Activated CD4-positive, alpha-beta T cell treated with anti-CD3 and anti-CD28 coated beads, Interleukin-2, amount 50 U/mL, for 16 hours (primary cell): ENCODE measurements around the gene PDLIM4.

Experiments
- DNase-seq: peaks from one replicate; pipeline ENCODE4 v3.0.0-alpha.2; 2020

Gene PDLIM4

DNA sequence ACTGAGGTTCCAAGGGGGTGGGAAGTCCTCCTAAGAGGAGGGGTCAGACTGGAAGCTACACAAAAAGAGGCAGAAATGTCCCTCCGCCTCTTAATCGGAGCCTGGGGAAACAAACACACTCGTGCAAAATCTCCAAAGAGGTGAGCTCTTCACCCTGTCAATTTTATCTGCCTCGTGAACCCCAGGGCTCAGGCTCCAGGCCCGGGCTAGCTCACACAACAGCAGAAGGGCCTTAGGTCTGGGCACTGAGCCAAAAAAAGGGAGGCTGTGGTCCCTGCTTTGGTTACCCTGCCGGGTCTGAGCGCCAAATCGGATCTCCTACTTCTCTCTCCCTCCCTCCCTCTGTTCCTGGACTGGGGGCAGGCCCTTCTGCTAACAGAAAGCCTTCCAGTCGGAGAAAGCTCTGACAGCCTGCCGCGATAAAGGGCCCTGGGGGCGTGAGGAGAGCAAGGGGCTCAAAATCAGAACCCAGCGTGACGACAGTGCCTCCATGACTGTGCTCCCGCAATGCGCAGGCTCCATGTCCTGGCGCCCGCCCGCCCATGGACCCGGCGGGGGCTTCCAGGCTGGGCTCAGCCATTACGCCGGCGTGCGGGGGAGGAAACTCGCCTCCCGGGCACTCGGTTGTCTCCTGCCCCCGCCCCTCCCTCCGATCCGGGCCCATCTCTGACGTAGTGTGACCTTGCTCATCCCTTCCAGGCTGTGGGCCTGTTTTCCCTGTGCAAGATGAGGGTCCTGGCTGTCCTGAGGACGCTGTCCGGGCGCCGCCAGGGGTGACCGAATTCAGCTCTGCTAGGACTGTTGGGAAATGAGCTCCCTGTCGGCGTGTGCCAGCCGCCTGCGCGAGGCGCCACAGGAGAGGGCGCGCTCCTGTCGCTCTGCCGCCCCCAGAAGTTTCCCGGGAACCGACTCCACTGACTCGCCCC is 35.8 kb downstream of the PDLIM4 start:
- DNase-seq: peak; percentile 77

DNA sequence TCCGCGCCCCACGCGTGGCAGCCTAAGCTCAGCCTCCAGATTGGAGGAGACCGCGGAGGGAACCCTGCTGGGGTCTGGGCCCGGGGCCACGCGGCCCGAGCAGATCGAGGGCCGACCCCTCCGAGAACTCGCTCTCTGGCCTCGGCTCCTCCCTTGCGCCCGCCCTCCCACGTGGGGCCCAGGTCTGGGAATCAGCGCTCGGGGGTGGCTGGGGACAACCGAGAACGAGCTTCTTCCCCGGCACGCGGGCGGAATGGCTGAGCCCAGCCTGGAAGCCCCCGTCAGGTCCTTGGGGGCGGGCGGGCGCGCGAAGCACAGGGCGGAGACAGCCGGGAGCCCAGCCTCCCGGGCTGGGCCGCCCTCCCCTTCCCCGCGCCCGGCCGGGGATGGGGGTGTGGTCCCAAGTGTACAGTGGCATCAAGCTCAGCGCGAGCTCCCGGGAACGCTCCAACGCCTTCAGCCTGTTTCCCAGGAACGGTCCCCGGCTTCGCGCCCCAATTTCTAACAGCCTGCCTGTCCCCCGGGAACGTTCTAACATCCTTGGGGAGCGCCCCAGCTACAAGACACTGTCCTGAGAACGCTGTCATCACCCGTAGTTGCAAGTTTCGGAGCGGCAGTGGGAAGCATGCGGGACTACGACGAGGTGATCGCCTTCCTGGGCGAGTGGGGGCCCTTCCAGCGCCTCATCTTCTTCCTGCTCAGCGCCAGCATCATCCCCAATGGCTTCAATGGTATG is 36.7 kb downstream of the PDLIM4 start, which contains the start of gene SLC22A4:
SLC22A4 (plus strand) TSS at position 403 of the 736 bp plus-strand sequence; CDS start at position 626, 223 bp downstream.
- peak; percentile 83 for DNase-seq

DNA sequence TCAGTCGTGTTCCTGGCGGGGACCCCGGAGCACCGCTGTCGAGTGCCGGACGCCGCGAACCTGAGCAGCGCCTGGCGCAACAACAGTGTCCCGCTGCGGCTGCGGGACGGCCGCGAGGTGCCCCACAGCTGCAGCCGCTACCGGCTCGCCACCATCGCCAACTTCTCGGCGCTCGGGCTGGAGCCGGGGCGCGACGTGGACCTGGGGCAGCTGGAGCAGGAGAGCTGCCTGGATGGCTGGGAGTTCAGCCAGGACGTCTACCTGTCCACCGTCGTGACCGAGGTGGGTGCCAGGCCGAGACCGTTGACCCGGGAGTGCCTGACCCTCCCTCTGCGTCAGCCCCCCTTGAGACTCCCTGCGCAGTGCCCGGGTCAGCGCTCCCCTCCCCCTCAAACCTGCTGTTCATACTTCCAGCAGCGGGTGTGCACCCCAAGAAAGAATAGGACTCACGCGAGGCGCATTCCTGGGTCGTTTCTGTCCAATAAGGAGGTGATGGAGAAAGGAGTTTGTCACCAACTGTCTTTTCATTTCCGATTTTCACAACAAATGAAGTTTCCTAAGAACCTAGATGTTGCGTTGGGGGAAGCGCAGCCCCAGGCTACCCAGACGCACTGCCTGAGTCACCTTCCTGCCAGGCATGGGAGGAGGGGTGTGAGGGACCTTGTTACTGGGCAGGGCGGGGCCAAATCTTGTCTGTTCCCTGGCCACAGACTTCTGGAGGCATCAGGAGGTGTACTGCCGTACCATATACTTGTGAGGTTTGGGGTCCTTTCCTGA is 37.4 kb downstream of the PDLIM4 start:
- DNase-seq: peak; percentile 86

DNA sequence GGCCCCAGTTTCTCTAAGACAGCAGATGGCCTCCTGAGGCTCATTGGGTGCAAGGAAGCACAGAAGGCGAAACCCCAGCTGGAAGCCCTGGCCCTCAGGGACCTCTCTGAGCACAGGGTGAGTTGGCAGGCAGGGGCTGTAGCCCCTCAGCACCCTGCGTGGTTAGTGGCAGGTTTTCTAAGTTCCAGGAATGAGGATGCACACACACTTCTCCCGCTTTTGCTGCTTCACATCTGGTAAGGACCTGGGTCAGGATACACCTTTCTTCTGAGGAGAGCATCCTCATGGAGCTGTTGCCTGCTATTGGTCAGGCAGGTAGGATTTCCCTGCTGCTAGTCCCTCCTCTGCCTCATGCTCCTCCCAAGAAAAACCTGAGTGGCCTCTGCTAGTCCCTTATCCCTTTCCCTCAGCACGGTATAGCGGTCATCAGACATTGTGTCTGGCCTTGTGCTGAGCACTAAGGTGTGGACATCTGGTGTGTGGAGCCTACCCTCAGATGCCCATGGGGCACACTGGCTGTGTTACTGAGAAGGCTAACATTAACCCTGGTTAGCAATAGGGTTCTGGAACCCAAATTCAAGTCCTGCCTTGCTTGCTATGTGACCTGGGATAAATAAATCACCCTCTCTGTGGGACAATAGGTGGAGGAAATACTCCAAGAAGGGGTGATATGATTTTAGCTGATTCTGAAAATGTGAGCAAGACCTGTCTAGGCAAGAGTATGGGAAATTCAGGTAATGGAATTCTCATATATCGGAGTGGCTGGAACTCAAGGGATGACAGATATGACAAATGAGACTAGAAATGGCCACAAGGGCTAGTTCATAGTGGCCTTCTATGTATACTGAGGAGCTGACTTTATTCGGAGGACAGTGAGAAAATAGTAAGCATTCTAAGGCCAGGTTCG is 38.3 kb downstream of the PDLIM4 start:
- no peak for DNase-seq

DNA sequence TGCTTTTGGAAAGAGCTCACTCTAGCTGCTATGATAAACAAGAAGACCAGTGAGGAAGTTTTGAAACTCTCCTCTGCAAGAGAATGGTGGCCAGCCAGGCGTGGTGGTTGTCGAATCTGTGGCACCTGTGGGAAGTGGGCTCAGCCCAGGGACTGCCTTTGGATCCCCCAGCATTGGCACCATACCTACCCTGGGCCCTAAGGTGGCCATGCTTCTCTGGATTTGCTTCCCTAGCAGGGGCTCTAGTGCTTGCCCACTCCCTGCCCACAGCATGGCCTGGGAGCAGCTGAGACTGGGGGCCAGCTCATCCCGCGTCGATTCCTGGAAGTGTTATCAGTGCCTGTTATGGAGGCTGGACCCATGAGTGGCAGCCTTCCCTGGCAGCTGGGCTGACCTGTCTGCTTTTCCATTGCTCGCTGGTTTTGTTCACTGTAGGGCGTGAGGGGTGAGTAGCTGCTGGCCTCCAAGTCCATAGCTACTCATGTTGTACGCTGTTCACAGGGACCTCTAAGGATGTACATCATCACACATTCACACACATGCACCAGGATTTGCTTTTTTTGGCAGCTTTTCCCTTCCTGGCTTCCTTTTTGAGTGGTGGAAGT is 39.0 kb downstream of the PDLIM4 start:
- no peak for DNase-seq

DNA sequence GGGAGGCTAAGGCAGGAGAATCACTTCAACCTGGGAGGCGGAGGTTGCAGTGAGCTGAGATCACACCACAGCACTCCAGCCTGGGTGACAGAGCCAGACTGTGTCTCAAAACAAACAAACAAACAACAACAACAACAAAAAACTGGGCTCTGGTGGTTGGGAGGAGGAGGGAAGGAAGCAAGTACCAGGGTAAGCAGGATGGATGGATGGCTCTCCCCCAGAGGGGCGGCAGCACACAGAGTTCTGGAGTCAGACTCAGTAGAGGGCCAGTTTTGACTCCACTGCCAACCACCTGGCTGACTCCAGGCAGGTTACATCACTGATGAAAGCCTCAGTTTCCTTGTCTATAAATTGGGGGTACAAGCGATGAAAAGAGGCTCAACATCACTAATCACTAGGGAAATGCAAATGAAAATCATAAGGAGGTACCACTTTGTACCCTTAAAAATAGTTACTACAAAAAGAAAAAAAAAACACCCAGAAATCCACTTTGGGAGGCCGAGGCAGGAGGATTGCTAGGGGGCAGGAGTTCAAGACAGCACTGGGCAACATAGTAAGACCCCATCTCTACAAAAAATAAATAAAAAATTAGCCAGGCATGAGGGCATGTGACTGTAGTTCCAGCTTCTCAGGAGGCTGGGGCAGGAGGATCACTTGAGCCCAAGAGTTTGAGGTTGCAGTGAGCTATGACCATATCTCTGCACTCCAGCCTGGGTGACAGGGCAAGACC is 39.9 kb downstream of the PDLIM4 start:
- DNase-seq: no peak

DNA sequence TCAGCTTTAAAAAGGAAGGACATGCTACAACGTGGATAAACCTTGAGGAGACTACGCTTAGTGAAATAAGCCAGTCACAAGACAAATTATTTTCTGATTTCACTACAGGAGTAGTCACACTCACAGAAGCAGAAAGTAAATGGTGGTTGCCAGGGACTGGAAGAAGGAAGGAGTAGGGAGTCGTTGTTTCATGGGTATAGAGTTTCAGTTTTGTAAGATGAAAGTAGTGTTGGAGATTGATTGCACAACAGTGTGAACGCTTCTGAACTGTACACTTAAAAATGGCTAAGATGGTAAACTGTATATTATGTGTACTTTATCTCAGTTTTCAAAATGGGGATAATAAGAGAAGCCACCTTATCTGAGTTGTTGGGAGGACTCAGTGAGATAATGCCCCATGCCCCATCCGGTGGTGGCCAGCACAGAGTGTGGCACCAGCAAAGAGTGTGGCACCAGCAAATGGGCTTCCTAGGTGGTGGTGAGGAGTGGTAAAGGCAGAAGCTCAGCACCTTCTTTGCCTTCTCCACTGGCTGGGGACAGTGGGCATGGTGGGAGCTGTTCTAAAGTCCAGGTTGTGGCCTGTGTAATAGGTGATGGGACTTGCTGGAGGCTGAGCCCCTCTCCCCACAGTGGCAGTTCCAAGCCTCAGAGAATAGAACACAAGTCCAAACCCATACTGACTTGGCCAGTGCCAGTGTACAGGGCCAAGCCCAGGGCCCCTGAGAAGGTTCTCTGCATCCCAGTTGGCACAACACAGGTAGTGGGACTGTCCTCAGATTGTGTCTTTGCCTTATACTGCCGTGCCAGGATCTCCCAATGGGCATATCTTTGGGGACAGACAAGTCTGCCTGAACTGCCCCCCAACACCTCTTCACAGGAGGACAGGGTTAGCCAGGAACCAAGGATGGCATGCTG is 41.1 kb downstream of the PDLIM4 start:
- no peak for DNase-seq

DNA sequence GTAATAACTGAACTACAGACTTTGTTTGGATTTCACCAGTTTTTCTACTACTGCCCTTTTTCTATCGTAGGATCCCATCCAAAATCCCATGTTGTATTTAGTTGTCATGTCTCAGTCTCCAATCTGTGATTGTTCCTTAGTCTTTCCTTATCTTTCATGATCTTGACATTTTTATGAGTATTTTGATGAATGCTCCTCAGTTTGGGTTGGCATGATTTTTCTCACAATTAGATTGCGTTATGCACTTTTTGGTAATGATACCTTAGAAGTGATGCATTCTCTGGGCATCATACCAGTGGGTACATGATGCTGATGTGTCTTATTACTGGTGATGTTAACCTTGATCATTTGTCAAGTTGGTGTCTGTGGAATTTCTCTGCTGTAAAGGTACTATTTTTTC is 42.4 kb downstream of the PDLIM4 start:
- DNase-seq: no peak

DNA sequence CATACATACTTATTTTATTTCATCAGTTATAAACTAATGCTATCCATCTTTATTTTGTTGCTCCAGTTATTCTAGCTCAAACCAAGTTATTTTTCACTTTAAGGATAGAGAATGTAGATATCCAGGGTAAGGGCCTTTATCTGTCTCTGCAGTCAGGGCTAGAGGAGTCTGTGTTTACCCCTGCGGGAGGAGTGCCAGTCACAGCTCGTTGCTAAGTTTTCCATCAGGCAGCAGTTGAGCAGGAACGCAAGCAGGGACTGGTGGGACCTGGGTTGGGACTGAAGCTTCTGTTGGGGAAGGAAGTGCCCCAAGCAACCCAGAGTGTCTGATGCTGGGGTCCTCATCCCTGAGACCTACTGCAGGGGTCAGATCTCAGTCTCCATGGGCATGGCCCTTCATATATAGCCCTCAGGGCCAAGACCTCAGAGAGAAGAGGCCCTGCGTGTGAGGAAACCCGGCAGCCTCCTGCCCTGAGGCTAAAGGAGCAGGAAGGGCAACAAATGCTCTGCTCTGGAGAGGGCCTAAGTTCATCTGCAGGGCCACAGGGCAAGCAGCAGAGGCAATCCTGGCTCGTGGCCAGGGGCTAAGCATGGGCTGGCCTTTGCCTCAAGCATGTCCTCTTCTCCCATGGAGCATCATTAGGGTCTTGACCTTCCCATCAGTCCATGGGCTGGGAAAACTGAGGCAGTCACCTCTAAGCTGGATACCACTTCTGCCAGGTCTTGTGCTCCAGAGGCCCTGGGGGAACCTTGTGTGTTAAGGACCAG is 43.3 kb downstream of the PDLIM4 start:
- DNase-seq: no peak

DNA sequence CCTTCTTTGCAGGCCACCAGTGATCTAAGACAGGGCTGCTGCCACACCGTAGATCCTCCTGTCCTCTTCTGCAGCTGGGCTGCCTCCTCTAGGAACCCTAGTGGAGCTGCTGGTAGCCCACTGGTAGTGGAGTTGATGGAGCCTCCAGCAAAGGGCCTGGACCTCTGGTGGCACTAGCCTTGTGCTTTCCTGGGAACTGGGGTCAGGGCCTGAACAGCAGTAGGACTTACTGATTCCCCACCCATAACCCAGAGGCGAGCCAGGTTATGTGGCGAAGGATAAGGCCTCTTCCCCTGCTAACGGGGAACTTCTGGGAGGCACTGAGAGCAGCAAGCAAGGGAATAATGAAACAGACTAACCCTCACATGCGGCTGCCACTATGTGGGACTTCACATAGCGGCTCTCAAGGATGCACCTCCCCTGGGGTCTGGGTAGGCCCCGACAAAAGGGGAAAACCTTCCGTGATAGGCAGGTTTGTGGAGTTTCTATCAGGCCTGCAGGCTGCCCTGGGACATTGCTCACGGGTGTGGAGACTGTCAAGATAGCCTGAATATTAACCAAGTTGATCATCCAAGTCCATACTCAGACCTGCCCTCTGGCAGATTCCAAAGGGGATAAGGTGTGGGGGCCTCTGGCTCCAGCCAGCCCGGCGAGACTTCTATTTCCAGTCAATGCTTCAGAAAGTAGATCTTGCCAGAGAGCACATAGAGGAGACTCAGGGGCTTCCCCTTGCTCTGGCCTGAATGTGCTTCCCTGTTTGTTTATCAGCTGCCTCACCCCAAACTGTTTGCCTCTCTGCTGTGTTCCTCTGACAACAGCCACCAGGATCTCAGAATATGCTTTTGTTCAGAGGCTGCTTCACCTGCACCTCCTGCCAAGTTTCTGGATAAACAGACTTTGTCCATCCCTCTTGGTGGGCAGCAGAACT is 44.1 kb downstream of the PDLIM4 start:
- DNase-seq: no peak

DNA sequence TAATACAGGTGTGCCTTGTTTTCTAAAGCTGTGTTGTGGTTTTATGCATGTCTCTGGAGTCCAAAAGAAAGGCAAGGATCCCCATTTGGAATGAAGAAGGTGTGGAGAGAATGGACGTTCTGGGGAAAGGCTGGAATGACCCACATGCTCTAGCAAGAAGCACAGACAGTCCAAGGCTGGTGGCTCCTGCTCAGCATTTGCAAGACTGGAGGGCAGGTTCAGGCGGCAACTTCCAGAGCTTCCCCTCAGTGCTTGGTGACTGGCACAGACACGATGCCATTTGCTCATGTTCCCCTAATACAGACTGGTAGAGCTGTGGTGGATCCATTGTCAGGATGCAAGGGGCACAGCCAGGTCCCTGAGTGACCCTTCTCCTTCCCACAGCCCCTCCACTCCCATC is 44.9 kb downstream of the PDLIM4 start:
- DNase-seq: no peak

DNA sequence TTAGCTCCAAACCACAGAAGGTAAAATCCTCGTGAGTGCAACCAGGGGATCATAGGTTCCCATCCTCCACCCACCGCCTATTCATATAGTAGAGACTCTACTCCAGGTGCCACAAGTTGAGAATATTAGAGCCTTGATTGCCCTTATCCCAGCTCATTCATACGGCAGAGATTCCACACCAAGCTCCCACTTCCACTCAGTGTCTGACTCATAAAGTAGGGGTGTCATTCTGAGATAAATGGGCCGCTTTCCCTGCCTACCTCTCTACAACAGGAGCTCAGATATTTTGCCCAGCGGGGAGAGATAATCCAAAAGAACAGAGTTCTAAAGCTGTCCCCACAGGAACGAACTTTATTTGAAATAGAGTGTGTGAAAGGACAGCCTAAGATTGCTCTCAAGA is 46.1 kb downstream of the PDLIM4 start:
- DNase-seq: no peak

DNA sequence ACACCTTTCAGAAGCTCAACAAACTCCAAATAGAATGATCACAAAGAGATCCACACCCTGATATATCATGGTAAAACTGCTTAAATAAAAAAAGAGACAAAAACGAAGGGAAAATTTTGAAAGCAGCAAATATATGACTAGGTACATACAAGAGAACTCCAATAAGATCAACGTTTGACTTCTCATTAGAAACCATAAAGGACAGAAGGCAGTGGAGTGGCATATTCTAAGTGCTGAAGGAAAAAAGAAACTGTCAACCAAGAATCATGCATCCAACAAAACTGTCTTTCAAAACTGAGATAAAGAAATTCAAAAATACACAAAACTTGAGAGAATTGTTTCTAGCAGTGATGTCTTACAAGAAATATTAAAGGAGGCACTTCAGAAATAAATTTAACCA is 47.9 kb downstream of the PDLIM4 start:
- DNase-seq: no peak

DNA sequence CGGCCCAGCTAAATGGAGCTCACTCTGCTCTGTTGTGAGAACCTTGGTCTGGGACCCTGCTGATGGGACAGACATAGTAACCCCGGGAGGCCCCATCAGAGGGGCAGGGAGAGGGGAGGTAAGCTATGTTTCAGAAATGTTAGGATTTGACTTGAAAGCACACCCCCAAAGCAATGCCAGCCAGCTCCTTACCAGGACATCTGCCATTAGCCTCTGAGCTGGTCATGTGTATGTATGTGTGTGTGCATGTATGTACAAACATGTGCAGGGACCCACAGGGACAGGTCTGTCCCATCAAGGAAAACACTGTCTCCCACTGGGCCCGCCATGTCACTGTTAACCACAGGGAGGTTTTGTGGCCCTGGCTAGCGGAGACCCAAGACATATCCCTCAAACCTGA is 51.2 kb downstream of the PDLIM4 start:
- DNase-seq: no peak

DNA sequence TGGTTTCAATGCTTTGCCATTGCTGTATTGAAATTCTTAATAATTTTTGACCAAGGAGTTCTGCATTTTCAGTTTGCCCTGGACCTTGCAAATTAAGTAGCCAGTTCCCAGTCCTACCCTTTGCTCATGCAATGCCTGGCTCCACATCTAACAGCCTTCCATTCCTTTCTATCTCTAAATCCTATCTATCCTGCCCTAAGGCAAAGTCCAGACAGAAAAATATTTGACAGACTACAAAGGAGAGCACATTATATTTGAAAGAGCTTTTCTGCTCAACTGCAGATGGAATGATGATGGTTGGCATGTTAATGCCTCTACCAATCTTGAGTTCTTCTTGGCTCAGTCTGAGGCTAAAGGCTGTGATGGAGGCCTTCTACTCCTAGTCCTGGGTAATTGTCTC is 52.2 kb downstream of the PDLIM4 start:
- DNase-seq: no peak

DNA sequence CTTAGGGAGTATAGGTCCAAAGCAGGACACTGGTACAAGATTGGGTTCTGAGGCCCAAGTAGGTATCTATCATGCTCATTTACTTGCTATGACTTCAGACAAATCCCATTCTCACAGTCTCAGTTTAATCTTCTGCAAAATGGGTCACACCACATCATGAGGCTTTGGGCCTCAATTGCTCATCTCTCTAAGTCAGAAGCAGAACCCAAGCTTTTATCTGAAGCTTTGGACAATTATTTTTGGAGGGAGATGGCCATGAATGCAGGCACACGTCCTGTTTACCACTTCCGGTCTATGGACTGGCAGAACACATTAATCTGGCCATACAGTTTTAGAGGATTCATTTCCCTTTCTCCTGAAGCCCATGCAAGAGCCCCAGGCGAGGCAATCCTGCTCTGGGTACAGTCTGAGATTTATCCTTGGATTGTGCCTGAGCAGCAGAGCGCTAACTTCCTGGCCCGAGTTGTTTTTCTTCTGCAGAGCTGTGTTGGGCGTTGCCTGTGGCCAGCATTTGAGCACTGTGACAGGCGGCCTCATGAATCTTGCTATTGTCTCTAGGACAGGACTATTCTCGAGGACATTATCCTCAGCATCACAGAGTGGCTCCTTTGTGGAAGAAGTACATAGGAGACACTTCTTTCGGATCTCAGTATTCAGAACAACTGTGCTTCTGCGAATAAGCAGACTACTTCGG is 52.8 kb downstream of the PDLIM4 start:
- DNase-seq: no peak

DNA sequence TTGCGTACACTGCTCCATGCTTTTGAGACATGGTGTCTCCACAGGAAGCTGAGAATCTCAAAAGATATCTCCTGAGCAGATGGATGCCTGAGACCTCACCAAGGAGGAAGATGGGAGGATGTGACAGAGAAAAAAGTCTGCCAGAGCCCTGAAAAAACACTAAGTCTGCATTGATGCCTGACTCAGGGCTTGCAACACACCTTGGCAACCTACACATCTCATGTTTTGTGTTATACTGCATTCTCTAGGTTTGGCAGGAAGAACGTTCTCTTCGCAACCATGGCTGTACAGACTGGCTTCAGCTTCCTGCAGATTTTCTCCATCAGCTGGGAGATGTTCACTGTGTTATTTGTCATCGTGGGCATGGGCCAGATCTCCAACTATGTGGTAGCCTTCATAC is 55.9 kb downstream of the PDLIM4 start:
- DNase-seq: no peak
